GM23338 (cell line): Measurements from ENCODE around the gene UFD1.

Source experiments
- ETS1 ChIP-seq: IDR thresholded peaks from 2 replicates; pipeline ENCODE4 v1.6.1; 2016; ENCODE audit warnings: antibody characterized with exemption
- REST ChIP-seq: IDR thresholded peaks from one replicate; pipeline ENCODE4 v1.6.1; 2018; ENCODE audit warnings: antibody characterized with exemption; ENCODE audit not compliant: unreplicated experiment
- TF ChIP-seq, protein P1 (sequence below), 2 experiments: fragments of 200-600 bp in 1 of 2; sonication (generic) in 1 of 2; conservative IDR thresholded peaks; 2 replicates each; pipeline versions ENCODE4 v1.5.1 to v1.6.1; 2016 to 2017; ENCODE audit warnings: antibody characterized with exemption in 2 of 2, low read depth in 2 of 2, mild to moderate bottlenecking in 2 of 2, moderate library complexity in 1 of 2

- TF ChIP-seq, protein P1, sequence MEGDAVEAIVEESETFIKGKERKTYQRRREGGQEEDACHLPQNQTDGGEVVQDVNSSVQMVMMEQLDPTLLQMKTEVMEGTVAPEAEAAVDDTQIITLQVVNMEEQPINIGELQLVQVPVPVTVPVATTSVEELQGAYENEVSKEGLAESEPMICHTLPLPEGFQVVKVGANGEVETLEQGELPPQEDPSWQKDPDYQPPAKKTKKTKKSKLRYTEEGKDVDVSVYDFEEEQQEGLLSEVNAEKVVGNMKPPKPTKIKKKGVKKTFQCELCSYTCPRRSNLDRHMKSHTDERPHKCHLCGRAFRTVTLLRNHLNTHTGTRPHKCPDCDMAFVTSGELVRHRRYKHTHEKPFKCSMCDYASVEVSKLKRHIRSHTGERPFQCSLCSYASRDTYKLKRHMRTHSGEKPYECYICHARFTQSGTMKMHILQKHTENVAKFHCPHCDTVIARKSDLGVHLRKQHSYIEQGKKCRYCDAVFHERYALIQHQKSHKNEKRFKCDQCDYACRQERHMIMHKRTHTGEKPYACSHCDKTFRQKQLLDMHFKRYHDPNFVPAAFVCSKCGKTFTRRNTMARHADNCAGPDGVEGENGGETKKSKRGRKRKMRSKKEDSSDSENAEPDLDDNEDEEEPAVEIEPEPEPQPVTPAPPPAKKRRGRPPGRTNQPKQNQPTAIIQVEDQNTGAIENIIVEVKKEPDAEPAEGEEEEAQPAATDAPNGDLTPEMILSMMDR (conservative IDR thresholded peaks at IDR 0.05; ENCODE audit: low read depth in 2 of 2), result no peak
- no peak for TF ChIP-seq ETS1
- no peak for TF ChIP-seq REST
Observed at GRCh38 chr22:19419086-19419463, 59.9 kb downstream of the UFD1 start.
